GM12891 (cell line): ENCODE data around the gene DNAJC11.

Source experiments
- PAX5 ChIP-seq: IDR thresholded peaks from 2 replicates; pipeline ENCODE4 v1.6.1; 2011; ENCODE audit warnings: low read length, moderate library complexity, mild to moderate bottlenecking; ENCODE audit not compliant: insufficient read depth, severe bottlenecking
- POLR2A ChIP-seq: IDR thresholded peaks from 2 replicates; pipeline ENCODE4 v1.6.1; 2011; ENCODE audit warnings: low read depth, low read length, control low read depth
- POLR2AphosphoS5 ChIP-seq: IDR thresholded peaks from 2 replicates; pipeline ENCODE4 v1.6.1; 2011; ENCODE audit warnings: low read depth, low read length, control low read depth

GRCh38 chr1:6691507-6691906 is 10.1 kb downstream of the DNAJC11 start:
- TF ChIP-seq POLR2A = no peak
- no peak for TF ChIP-seq POLR2AphosphoS5
- TF ChIP-seq PAX5 = no peak
